Ramos (cell line): ENCODE measurements around the gene NOS3.

Experiments
- in situ Hi-C: fragments of 300-500 bp; cut with MboI; formaldehyde crosslinking; loops from one replicate; pipeline ENCODE4 v1.14.3; 2022; ENCODE audit warnings: low sequenced_read_pairs; ENCODE audit not compliant: unreplicated experiment

The NOS3 gene

DNA sequence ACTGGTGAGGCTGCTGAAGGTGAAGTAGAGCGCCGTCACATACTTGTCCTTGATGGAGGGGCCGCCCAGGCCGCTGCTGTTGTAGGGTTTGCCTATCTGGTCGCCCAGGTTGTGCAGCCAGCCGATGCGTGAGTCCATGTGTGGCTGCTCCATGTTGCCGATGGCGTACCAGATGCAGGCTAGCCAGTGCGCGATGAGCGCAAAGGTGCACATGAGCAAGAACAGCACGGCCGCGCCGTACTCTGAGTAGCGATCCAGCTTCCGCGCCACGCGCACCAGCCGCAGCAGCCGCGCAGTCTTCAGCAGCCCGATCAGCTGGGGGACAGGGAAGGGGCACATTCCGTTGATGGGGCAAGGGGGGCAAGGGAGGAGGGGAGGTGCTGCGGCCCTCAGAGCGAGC, 39.3 kb upstream of the NOS3 start:
- in situ Hi-C loops = no loop called here

DNA sequence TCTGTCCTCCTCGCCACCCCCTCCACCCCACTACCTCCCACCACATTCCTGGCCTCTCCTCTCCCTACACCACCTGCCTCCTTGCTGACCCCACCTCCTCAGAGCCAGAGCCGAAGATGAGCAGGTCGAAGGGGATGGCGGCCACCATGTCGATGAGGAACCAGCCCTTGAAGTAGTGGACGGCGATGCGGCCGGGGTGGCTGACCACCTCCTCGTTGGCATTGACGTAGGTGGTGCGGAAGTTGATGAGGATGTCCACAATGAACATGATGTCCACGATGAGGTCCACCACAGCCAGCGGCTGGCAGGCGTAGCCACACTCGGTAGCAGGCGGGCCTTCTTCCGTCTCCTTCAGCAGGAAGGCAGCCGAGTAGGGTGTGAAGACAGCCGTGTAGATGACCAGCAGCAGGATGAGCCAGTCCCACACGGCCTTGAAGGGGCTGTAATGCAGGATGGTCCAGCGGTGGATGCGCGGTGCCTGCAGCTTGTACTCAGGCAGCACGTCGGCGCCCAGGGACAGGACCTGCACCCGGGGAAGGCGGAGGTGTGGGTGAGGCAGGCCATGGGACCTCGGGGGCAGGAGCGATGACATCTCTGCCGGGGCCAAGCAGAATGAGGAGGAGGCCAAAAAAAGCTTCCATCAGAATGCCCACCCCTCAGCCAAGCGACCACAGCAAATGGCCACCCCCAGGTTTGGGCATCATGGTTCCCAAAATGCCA, 38.3 kb upstream of the NOS3 start:
- in situ Hi-C loops = no loop called here

DNA sequence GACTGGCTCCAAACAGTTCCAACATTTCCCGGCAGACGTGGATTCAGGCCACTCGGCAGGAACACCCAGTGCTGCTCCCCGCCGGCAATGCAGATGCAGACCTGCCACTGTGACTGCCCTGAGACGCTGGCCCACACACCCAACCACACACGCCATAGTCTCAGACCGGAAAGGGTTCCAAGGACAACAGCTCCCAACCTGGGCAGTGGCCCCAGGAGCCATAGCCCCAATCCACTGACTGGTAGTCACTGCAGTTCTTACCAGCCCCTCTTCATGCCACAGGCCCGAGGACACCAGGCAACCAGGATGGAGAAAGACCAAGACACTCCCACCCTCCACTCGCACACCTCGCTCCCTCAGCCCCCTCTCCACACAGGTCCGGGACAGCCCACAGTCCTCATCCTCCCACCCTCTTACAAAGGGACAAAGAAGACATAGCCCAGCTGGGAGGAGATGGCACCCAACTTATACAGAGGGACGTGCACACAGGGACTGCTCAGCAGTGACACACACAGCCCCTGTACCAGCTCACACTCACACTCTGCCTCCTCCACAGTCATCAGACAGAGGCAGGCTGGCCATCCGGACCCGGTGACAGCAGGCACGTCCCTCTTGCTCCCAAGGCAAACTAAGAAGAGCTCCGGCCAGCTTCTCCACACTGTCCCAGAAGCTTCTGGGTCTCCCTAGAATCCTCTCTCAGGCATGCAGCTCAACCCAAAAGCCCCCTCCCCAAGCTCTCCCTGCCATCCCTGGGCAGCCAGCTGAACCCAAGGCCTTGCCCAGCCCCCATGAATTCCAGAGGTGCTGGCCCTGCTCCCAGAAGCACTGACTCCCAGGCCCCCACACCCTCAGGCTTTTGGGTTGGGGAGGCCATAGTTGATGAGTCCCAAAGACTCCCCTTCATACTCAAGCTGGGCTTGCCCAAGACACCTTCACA, 37.5 kb upstream of the NOS3 start:
- in situ Hi-C loops = no loop called here

DNA sequence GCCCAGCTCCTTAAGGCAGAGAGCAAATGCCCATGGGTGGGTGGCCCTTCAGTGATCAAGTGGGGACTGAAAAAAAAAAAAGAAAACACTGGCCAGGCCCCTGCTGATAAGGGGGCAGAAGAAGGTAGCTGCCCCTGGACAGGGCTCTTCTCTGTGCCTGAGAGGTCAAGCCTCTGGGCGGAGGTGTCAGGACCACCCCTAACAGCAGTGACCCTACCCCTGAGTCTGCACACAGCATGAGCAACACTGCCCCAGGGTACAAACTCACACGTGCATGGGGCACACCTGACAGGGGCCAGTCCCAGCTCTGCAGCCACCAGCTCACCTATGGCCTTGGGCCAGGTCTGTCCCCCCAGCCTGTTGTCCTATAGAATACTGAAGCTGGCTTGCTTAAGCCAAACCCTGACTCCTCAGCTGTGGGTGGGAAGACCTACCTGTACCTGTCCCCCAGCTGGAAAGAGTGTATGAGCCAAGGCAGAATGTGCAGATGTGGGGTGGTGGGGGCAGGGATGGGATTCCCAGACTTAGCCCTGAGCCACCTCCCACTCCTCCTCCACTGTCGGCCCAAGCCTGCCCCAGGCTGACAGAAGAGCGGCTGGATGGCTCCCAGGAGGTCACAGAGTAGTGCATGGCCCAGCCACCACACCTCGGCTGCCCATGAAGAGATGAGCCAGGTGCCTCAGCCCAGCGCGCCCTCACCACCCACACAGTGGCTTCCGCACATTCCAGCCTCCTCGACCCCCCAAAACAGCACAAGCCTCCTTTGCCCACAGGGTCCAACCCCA, 36.4 kb upstream of the NOS3 start:
- in situ Hi-C loops = no loop called here

DNA sequence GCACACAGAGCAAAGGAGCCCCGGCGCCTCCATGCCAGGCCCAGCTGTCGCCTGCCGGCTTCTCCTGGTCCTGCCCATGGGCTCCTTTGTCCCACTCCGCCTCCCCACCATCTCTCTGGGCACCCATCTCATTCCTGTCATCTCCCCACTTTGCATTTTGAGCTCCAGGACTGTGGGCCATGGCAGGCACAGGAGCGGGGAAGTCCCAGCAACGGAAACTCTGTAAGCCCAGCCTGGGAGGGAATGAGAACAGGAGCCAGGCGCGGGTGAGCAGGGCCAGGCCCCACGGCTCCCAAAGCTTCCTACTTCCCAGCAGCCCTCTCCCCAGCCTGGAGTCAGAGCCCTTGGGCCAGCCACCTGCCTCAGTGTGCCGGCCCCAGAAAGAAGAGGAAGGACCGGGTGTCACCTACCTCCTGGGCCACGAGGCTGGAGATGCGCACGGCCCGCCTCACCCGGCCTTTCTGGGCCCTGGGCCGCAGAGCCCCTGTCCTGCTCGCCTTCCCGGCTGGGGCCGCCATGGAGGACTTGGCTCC, 35.8 kb upstream of the NOS3 start:
- in situ Hi-C loops = no loop called here

DNA sequence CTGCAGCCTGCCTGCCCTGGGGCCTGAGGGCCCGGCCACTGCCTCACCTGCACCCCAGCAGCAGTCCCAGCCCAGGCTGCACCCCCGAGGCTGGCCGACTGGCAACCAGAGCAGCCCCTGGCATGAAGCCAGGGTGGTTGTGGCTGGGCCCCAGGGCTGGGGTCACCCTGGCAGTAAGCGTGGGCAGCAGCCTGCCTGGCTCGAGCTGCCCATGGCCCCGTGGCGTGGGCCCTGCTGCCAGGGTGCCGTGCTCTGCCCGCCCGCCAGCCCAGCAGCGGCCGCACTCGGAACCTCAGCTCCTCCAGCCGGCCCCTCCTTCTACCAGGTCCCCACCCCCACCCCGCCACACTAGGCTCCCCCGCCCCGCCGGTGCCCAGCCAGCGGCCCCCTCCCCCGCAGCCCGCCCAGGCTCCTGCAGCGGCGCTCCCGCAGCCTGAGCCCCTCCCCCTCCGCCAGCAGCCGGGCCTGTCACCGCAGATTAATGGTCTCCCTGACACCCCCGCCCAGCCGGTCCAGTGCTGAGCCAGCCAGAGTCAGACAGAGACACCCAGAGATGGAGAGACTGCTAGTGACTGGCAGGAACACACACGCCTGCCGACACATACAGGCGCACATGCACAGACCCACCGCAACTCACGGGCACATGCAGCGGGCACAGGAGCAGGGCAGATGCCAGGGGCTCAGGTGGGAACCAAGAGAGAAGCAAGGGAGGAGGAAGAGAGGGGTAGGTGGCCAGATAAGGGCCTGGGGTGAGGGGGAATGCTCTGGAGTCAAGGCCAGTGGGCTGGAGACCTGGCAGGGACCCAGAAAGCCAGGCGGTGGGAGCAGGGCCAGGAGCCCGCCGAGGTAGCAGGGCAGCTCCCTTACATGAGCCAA, 35.1 kb upstream of the NOS3 start:
- in situ Hi-C loops = no loop called here

DNA sequence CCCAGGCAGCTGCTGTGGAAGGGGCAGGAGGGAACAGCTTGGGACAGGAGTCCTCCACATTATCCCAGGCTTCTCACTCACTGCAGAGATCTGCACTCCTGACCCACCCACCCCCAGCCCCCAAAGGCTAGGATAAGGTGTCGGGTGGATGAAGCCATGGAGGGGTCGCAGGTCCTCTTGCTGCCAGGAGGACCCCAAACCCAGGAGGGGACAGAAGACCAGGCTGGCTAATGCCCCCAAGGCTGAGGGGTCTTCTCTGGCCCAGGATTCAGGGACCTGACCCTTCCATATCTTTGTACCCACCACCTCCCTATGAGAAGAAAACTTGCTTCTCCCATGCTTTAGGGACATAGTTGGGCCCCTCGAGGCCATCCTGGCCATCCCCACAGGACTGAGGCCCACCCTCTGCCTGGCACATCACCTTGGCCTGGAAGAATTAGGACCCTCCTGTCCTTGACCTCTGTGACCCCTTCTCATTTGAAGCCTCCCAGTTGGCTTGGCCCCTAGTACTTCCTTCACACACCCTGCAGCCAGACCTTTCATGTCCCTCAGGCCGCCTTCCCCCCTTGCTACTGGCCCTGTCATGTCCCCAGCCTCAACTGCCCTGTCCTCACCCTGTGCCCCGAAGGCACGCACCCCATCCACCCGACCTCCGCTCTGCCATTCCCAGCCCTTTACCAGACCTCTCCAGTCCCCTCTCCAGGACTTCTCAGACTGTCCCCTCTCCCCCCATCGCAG, 34.3 kb upstream of the NOS3 start:
- in situ Hi-C loops = no loop called here

DNA sequence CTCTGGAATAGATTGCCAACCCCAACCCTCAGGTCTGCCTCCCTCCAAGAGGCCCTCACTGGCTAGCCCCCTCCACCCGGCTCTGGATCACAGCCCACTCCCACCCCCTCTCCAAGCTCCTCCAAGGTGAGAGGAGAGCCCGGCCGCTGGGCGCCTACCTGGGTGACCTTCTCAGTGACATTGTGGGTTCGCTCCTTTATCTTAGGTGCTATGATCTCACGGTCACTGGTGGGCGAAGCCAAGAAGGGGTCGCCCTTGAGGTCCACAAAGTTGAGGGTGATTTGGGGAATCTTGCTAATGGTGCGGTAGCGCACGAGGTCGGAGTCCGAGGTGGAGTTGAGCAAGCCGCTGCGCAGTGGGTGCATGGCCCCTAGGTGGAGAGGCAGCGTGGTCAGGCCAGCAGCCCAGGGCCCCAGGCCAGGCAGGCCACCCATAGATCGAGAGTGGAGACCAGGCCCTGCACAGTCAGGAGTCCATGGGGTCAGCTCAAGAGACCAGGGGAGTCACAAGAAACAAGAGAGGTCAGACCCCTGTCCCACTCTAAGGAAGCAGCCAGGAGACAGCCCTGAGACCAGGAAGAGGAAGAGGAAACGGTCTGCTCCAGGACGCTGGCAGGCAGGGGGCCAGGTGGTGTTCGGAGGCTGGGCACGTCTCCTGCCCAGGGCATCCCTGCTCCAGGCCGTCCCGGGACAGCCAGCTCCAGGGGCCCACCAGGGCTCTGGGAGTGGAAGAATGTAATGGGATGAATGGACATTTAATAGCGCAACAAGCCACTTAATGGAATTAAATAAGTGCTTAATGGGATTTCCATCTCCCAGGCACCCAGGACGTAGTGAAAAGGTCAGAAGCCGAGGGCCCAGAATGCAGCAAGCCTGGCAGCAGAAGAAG, 33.4 kb upstream of the NOS3 start:
- in situ Hi-C loops = no loop called here

DNA sequence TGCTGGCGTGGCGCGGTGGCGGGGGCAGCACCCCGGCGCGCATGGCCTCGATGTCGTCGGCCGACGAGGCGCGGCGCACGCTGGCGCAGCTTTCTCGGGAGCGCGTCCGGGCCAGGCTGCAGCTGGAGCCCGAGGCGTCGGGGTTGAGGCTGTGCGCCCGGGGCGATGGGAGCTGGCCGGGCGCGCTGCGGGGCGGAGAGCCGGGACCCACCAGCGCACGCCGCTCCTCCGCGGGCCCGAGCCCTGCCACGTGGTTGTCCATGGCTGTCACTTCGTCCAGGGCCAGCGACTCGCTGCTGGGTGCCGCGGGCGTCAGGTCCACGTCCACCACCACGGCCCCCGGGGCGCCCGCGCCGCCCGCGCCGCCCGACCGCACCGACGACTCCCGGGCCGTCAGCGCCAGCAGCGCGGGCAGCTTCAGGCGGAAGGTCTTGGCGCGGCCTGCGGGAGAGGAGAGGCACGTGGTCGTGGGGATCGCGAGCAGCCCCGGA, 32.7 kb upstream of the NOS3 start:
- in situ Hi-C loops = no loop called here

DNA sequence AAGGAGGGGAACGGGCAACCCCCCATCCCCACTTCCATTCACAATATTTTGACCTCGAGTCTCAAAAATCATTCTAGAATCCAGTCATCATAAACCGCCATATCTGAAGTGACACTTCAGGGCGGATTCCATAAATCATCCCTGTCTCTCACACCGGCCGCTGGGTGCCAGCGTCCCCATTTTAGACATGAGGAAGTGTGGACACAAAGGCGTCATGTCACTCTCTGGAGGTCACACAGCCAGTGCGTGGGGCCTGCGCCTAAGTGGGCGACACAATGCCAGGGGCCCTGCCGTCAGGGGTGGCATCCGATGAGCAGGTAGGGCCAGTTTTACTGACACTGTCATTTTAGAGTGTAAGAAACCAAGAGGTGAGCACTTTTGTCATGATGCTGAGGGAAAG, 32.2 kb upstream of the NOS3 start:
- in situ Hi-C loops = no loop called here

DNA sequence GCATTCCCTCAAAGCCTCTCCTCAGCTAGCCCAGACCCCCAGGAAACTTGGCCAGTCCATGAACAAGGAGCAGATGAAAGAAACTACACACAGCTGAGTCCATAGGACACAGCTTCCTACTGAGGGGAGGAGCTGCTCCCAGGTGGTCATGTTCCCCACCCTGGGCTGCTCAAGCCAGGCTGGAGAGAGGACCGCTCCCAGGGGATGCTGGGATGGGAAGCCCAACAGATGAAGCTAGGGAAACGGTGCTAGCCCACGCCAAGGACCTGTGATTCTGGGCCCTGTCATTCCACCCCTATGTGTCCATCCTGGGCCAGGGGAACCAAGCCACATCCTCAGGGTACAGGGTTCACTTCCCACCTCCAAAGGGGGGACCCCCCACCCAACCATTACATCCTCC, 31.7 kb upstream of the NOS3 start:
- in situ Hi-C loops = no loop called here

DNA sequence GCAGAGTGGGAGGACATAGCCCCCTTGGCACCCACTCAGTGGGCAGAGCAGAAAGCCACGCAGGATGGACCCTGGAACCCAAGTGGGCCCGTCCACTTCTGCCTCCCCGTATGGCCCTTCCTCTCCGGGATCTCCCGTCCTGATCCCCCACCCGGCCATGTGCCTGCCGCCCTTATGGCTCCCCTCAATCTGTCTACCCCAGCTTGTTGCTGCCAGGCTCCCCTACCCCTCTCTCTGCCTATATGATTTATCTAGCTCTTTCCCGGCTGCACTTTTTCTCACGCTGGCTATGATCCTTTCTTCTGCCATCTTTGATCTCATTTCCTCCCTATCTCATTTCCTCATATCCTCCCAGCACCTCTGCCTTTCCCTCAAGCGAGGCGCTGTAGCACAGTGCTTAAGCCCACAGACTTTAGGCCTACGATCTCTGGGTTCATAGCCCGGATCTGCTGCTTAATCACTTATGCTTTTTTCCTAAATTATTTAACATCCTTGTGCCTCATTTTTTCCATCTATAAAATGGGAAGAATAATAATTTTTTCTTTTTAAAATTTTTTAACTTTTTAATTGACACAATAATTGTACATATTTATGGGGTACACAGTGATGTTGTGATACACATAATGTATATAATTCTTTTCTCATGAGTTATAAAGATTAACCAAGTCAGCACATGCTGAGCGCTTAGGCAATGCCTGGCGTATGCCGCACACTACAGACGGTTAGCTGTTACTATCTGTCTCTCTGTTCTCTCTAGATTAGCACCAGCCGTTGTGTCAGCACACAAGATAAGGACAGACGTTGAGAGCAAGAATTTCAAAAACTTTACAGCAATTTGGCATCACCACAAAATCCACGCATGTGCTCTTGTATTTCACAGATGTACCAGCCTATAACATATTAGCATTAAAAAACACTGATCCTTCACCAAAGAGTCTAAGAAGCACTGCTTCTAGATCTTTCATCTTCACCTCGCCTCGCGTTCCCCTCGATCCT, 30.8 kb upstream of the NOS3 start:
- in situ Hi-C loops = no loop called here

DNA sequence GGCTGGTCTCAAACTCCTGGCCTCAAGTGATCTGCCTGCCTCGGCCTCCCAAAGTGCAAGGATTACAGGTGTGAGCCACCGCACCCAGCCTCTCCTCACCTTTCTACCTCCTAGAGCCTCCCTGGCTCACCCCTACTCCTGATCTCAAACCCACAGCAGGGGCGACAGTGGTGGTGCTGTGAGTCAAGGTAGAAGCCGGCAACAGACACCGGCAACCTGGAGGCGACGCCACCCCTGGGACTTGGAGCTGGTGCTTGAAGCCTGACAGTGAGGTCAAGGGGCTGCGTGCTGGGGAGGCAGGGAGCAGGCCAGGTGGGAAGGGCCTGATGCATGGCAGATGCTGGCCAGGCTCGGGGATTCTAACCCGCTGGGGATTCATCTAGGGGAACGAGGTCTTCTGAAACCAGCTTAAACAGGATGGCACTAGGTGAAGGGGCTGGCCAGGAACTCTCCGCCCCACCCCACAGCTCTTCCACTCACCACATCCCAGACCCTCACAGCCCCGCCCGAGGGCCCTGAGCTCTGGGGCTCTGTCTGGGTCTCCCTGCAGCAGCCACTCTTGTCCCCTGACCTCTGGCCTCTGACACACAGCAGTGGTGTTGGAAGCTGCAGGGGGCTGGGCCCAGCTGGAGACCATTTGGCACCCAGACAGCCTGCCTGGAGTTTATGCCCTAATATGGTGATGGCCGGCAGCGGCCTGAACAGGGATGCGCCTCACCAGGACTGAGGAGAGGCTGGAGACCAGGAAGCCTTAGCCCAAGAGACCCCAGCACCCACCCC, 29.1 kb upstream of the NOS3 start:
- in situ Hi-C loops = no loop called here

DNA sequence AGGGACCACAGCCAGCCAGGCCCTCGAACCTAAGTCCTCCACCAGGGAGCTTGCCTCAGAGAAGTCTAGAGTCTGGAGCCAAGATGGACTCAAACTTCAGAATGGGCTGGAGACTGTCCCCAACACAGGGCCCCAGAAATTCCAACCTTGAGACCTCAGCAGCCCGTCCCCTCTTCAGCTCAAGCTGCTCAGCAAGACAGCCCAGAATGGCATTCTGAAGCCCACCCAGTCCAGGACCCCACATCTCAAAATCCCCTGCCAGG, 28.6 kb upstream of the NOS3 start:
- in situ Hi-C loops = no loop called here

DNA sequence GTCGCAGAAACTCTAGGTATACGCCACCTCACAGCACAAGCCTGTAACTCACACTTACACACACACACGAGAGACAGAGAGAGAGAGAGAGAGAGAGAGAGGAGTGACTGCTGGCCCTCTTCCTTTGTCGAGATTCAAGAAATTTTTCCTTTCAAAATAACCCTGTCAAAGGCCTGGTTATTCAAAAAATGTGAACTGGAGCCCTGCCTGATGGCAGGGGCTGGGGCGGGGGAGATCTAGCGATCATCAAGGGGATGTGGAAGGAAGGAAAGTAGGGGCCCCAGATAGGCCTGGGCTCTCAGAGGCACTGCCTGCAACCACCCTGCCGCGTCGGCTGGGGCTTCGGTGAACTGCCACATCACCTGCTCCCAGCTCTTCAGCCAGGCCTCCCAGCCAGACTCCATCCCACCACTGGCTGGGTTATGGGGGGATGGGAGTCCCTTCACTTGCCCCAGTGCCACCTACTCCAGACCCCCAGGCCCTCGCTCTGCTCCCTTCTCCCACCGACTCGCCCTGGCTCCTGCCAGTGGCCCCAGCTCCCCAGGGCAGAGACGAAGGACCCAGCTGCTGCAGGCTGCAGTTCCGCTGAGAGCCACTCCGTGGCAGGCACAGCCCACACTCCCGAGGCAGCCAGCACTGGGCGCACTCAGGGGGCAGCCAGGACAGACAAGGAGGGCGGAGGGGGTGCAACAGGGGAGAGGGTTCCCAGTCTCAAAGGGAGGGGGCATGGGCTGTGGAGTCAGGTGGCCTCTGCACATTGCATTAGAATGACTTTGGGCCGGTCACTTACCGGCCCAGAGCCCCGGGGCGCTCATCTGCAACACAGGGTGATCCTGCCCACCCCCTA, 28.0 kb upstream of the NOS3 start:
- in situ Hi-C loops = no loop called here
